GM12873 (cell line): ENCODE data around the gene NAV2.
A peak's percentile ranks its signal among the peaks of the same experiment; 100 is the strongest.

Experiments used
- TF ChIP-seq, protein P1 (sequence below): IDR thresholded peaks from 2 replicates; pipeline ENCODE4 v1.5.1; 2012; ENCODE audit warnings: low read depth, mild to moderate bottlenecking, moderate library complexity, low read length, control low read depth; ENCODE audit not compliant: insufficient read depth; ENCODE audit errors: missing control alignments

NAV2 gene

DNA sequence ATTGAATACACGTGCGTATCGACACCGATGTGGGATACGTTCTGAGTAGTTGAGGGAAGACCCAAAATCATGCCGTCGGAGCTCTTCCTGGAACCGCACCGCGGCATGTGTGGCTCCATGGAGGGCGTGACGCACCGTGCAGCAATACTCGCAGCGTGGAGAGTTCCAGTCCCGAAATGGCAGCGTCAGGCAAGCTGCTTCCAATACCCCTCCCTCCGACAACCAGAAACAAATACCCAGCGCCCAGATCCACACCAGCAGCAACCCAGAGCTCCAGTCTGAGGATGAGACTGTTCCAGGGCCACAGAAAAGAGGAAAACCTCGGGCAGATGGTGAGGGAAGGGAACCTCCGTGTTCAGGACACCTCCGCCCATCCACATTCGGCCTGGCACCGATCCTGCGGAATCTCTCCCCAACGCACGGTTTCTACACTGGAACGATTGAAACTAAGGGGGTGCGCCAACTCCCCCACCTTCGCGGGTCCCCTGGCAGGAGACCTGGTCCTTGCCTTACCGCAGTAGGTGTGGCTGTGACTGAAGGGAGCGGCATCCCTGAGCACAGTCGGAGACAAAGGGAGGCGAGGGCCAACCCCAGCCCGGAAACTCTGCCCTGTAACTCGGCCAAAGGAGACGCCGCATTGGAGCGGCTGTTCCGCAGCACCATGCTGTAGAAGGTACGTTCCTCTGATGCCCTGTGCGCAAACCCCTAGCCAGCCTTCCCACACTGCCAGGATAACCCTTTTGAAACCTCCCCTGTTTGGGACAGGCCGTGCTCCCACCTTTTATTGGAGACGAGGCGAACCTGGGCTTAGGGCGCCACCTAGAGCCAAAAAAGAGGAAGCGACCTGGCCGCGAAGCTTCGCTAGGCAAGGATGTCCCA is 419.4 kb downstream of the NAV2 start:
- TF ChIP-seq, protein P1, sequence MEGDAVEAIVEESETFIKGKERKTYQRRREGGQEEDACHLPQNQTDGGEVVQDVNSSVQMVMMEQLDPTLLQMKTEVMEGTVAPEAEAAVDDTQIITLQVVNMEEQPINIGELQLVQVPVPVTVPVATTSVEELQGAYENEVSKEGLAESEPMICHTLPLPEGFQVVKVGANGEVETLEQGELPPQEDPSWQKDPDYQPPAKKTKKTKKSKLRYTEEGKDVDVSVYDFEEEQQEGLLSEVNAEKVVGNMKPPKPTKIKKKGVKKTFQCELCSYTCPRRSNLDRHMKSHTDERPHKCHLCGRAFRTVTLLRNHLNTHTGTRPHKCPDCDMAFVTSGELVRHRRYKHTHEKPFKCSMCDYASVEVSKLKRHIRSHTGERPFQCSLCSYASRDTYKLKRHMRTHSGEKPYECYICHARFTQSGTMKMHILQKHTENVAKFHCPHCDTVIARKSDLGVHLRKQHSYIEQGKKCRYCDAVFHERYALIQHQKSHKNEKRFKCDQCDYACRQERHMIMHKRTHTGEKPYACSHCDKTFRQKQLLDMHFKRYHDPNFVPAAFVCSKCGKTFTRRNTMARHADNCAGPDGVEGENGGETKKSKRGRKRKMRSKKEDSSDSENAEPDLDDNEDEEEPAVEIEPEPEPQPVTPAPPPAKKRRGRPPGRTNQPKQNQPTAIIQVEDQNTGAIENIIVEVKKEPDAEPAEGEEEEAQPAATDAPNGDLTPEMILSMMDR: peak; percentile 86

DNA sequence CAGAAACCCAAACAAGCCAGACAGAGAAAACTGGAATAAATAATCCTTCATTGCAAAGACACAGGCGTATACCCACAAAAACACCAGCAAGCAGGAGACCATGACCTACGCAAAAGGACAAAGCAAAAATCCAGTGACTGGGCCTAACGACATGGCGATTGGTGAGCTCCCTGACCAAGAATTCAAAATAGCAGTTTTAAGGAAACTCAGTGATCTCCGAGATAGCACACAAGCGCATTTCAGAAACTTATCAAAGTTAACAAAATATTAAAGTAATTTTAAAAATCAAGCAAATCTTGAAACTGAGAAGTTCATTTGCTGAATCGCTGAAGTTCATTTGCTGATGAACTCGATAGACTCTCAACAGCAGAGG is 420.0 kb downstream of the NAV2 start:
- TF ChIP-seq, protein P1: no peak

DNA sequence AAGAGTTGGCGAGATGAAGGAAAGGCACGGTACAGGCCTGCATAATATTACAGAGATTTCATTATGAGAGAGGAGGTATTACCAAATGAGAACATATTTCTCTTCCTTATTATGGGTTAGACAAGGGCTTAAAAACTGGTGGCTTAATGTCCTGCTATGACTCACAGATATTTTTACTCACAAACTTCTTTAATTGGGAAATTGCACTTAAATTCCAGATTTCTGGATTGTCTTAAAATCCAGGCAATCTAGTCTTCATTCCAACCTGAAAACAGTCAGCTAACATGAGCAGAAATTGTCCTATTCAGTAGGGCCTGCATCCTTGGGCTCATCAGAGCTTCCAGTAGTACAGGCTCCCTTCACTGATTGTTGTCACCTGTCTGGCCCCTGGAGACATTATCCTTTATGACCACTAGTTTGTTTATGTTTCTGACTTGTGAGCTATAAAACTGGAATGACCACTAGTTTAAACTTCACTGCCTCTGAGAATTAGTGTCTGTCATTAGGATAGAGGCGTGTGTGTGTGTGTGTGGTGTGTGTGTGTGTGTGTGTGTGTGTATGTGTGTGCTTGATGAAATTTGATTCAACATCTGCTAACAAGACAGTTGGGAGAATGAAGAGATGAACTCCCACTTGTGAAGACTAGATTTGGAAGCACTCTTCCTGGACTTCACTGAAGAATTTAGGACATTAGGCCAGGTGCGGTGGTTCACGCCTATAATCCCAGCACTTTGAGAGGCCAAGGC is 422.5 kb downstream of the NAV2 start:
- TF ChIP-seq, protein P1: no peak

- TF ChIP-seq, protein P1: no peak
These were observed 425.0 kb downstream of the NAV2 start for GRCh38 chr11:20137637-20138036.

DNA sequence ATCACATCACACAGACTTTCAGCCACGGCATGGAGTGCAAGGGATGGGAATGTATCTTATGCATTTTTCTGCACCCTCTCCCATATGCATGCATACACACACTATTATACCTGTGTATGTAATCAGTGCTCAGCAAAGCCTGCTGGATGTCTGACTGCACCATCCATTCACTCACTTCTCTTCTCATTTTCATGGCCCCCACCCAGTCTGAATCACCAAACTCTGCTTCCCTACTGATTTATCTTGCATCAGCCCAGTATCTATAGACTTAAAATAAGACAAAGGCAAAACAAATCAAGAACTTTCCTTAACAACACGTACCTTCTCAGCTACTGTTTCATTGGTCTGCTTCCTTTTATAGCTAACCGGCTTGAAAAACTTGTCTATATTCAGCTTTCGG is 426.1 kb downstream of the NAV2 start:
- TF ChIP-seq, protein P1: no peak

- TF ChIP-seq, protein P1: no peak
These were observed 441.7 kb downstream of the NAV2 start for GRCh38 chr11:20154381-20154780.

- TF ChIP-seq, protein P1: no peak
These were observed 443.1 kb downstream of the NAV2 start for GRCh38 chr11:20155683-20156279.
